ENCODE results near the gene SEMA3F.
"Not testable (repeated sequence)": the region's sequence is repeated elsewhere in the genome, so short reads cannot be mapped to it uniquely, and the experiment has no call there.

SEMA3F gene

GRCh38 chr3:50215529-50215928, 60.4 kb downstream of the SEMA3F start:
- DNase-seq = no peak

GRCh38 chr3:50217681-50218080, 62.6 kb downstream of the SEMA3F start:
- no peak for DNase-seq

- no peak for DNase-seq
Observed at GRCh38 chr3:50218448-50218847, 63.3 kb downstream of the SEMA3F start.

- no peak for DNase-seq
Observed at GRCh38 chr3:50219285-50219684, 64.2 kb downstream of the SEMA3F start.

GRCh38 chr3:50220109-50220508, 65.0 kb downstream of the SEMA3F start:
- DNase-seq = no peak

- DNase-seq = no peak
Observed at GRCh38 chr3:50221051-50221410, 65.9 kb downstream of the SEMA3F start.

- DNase-seq = peak in 1 of 2 experiments; percentile 12
Observed at GRCh38 chr3:50221411-50222168, 66.5 kb downstream of the SEMA3F start.

GRCh38 chr3:50222169-50222528, 67.0 kb downstream of the SEMA3F start:
- no peak for DNase-seq

- no peak for DNase-seq
Observed at GRCh38 chr3:50224639-50225038, 69.5 kb downstream of the SEMA3F start.

- no peak for DNase-seq
Observed at GRCh38 chr3:50226888-50227389, 71.8 kb downstream of the SEMA3F start.

- DNase-seq = peak; percentile 95
Observed at GRCh38 chr3:50227390-50228183, 72.5 kb downstream of the SEMA3F start.

- DNase-seq = not testable (repeated sequence)
Observed at GRCh38 chr3:50228184-50228763, 73.2 kb downstream of the SEMA3F start.

- DNase-seq = no peak
Observed at GRCh38 chr3:50229490-50229889, 74.4 kb downstream of the SEMA3F start.

GRCh38 chr3:50230104-50230793, 75.1 kb downstream of the SEMA3F start:
- peak; percentile 53 to 54 for DNase-seq

GRCh38 chr3:50230794-50231125, 75.6 kb downstream of the SEMA3F start:
- no peak for DNase-seq

GRCh38 chr3:50231581-50231980, 76.5 kb downstream of the SEMA3F start:
- DNase-seq = no peak

- no peak for DNase-seq
Observed at GRCh38 chr3:50232303-50232702, 77.2 kb downstream of the SEMA3F start.

- no peak for DNase-seq
Observed at GRCh38 chr3:50233176-50233575, 78.1 kb downstream of the SEMA3F start.

GRCh38 chr3:50235716-50236483, 80.8 kb downstream of the SEMA3F start, which contains the start of gene GNAI2:
GNAI2 (plus strand) TSS chr3:50236204; CDS start chr3:50236336, 132 bp downstream.
- DNase-seq = peak; percentile 99 to 100

GRCh38 chr3:50236484-50237132, 81.5 kb downstream of the SEMA3F start:
- DNase-seq = no peak

- DNase-seq = peak; percentile 27 to 43
Observed at GRCh38 chr3:50237133-50237651, 82.1 kb downstream of the SEMA3F start.

Data from AML-193 (cell line).